Skeletal muscle tissue (tissue), 4 donors: ENCODE measurements around the gene TMOD1. TPM values are rescaled to one million over a fixed set of nuclear protein-coding genes. Genes with fewer than 3 reads are reported as not detected.
"Not testable (repeated sequence)": the region's sequence is repeated elsewhere in the genome, so short reads cannot be mapped to it uniquely, and the experiment has no call there.

Experiments
- H3K27ac ChIP-seq: one replicate; pipeline ENCODE4 v1.7.0; 2013; ENCODE audit warnings: mild to moderate bottlenecking, low read depth, low read length, inconsistent platforms
- H3K27me3 ChIP-seq, 3 donors: one replicate each; pipeline ENCODE4 v1.7.0; 2013; ENCODE audit warnings: low read length in 3 of 3; ENCODE audit not compliant: control insufficient read depth in 3 of 3, insufficient read depth in 3 of 3
- H3K36me3 ChIP-seq, 3 donors: one replicate each; pipeline ENCODE4 v1.7.0; 2013; ENCODE audit warnings: low read length in 3 of 3; ENCODE audit not compliant: control insufficient read depth in 3 of 3, insufficient read depth in 3 of 3
- H3K4me1 ChIP-seq, 3 donors: one replicate each; pipeline ENCODE4 v1.7.0; 2013; ENCODE audit warnings: low read length in 3 of 3, mild to moderate bottlenecking in 3 of 3; ENCODE audit not compliant: control insufficient read depth in 3 of 3, insufficient read depth in 3 of 3
- H3K4me3 ChIP-seq, 3 donors: one replicate each; pipeline ENCODE4 v1.7.0; 2013; ENCODE audit warnings: low read length in 3 of 3
- H3K9ac ChIP-seq, 3 donors: one replicate each; pipeline ENCODE4 v1.7.0; 2013; ENCODE audit warnings: low read length in 3 of 3, mild to moderate bottlenecking in 3 of 3, moderate library complexity in 2 of 3, low read depth in 1 of 3
- H3K9me3 ChIP-seq, 3 donors: one replicate each; pipeline ENCODE4 v1.7.0; 2013; ENCODE audit warnings: low read length in 3 of 3; ENCODE audit not compliant: control insufficient read depth in 3 of 3
- total RNA-seq: library from RNA; depleted of rRNA; stranded (reverse); fragments of >200 nt; gene quantifications from one replicate; pipeline ENCODE4 v1.2.3, GENCODE V29; 2014
- donor health status: Osteomylitis.

TMOD1 gene
- total RNA-seq, 1 donor from 2014 or later: 45.9 TPM

DNA sequence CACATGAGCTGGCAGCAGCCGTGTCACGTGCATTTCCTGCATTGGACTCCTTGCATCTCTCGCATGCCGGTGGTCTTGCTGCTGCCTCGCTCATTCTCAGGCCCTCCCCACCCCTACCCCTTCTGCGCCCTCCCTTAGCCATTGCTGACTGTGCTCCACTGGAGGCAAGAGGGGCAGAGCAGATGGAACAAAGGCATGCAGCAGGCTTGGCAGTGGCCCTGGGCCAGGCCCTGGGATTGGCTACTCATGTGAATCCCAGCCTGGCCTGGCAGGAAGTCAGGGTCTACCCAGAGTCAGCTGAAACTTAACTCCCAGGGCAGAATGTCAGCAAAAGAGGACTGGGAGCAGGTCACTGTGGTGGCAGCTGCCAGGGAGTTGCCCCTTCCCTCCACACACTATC, 69.4 kb downstream of the TMOD1 start:
- peak overlapping the region; percentile 40 to 63 (median 50) for H3K9ac ChIP-seq
- H3K9me3 ChIP-seq: no peaks in the 10 kb centered on the region
- no peaks in the 10 kb centered on the region for H3K27me3 ChIP-seq
- peaks cover 37 to 46% (median 37%) of the 10 kb centered on the region in 3 donors for H3K4me1 ChIP-seq
- peak overlapping the region in 2 of 3 donors; percentile 6 to 31 for H3K4me3 ChIP-seq
- peaks cover 34 to 38% (median 34%) of the 10 kb centered on the region in 3 donors for H3K36me3 ChIP-seq
- peak overlapping the region; percentile 78 for H3K27ac ChIP-seq

- Histone ChIP-seq H3K4me1 (peaks cover 37 to 46% (median 37%) of the 10 kb centered on the region in 3 donors), H3K36me3 (peaks cover 30 to 35% (median 31%) of the 10 kb centered on the region in 3 donors), H3K27me3 (no peaks in the 10 kb centered on the region), H3K9me3 (no peaks in the 10 kb centered on the region), H3K9ac (peak overlapping the region in 2 of 3 donors; percentile 50 to 63), H3K4me3 (no peak overlapping the region), H3K27ac (peak overlapping the region; percentile 78)
These were observed 70.2 kb downstream of the TMOD1 start for GRCh38 chr9:97571664-97572063.

DNA sequence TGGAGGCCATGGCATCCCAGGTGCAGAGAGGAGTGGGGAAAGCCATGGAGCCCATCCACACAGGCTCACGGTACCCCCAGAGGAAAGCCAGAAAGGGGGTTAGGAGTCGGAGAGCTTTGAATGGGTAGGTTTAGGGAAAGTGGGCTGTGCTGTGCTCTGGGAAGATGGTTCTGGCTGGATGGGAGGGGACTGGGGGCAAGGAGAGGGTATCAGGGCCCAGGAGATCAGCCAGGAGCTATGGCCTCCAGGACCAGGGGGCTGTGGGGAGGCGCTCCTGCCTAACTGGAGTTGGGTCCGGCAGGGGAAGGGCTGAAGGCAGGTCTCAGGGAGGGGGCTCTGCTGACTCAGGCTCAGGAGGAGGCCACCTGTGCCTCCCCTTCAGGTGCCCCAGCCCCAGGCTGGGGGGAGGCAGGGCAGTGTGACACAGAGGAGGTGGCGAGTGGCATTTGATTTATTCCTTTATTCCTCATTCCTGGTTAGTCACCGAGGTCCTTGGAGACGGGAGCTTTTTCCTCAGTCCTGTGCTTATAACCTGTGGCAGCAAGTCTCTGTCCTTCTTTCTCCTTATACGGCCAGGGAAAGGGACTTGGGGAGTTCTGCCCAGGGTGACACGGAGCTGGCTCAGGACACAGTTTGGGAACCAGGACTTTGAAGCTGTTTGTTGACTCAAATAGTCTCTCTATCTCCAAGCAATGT, 70.9 kb downstream of the TMOD1 start:
- Histone ChIP-seq H3K27ac (peak overlapping the region; percentile 8), H3K36me3 (peaks cover 26 to 35% (median 31%) of the 10 kb centered on the region in 3 donors)

GRCh38 chr9:97572892-97573365, 71.5 kb downstream of the TMOD1 start:
- Histone ChIP-seq H3K4me1 (peaks cover 27 to 36% (median 29%) of the 10 kb centered on the region in 3 donors), H3K36me3 (peaks cover 24 to 35% (median 28%) of the 10 kb centered on the region in 3 donors), H3K27ac (peak overlapping the region; percentile 8), H3K27me3 (no peaks in the 10 kb centered on the region), H3K4me3 (no peak overlapping the region), H3K9ac (no peak overlapping the region), H3K9me3 (no peaks in the 10 kb centered on the region)

More for the DNA sequence above, 70.9 kb downstream of the TMOD1 start:
- Histone ChIP-seq H3K4me1 (peaks cover 33 to 42% (median 35%) of the 10 kb centered on the region in 3 donors), H3K4me3 (no peak overlapping the region), H3K9me3 (no peaks in the 10 kb centered on the region), H3K27me3 (no peaks in the 10 kb centered on the region), H3K9ac (no peak overlapping the region)

DNA sequence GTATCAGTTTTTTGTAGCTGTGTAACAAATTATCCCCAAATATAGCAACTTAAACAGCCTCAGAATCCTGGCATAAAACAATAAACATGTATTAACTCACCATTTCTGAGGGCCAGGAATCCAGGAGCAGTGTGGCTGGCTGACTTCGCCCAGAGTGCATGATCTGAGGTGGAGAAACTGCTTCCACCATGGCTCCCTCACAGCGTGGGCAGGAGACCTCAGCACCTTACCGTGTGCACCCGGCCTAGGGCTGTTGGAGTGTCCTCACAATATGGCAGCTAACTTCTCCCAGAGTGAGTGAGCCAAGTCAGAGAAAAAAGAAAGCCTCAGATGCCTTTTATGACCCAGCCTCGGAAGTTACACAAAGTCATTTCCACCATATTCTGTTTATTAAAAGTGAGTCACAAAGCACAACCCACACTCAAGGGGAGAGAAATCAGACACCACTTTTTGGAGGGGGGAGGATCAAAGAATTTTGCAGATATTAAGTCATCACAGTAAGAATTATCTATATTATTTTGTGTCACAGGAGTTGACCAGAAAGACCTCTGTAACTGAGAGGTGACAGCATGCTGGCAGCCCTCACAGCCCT, 72.1 kb downstream of the TMOD1 start:
- Histone ChIP-seq H3K4me3 (no peak overlapping the region), H3K4me1 (peaks cover 28 to 33% (median 31%) of the 10 kb centered on the region in 3 donors), H3K9ac (no peak overlapping the region), H3K36me3 (peaks cover 22 to 34% (median 25%) of the 10 kb centered on the region in 3 donors), H3K27me3 (no peaks in the 10 kb centered on the region), H3K27ac (no peak overlapping the region), H3K9me3 (no peaks in the 10 kb centered on the region)

- peaks cover 16 to 29% (median 20%) of the 10 kb centered on the region in 3 donors for H3K36me3 ChIP-seq
- not testable (repeated sequence) for H3K9me3 ChIP-seq, H3K27ac ChIP-seq, H3K27me3 ChIP-seq, H3K9ac ChIP-seq, H3K4me3 ChIP-seq
- H3K4me1 ChIP-seq: peaks cover 33 to 37% (median 35%) of the 10 kb centered on the region in 3 donors
These were observed 72.7 kb downstream of the TMOD1 start for GRCh38 chr9:97574101-97574571.

- H3K36me3 ChIP-seq: peaks cover 13 to 19% (median 17%) of the 10 kb centered on the region in 3 donors
- not testable (repeated sequence) for H3K9me3 ChIP-seq, H3K4me3 ChIP-seq, H3K9ac ChIP-seq, H3K27ac ChIP-seq, H3K27me3 ChIP-seq
- H3K4me1 ChIP-seq: peaks cover 39 to 45% (median 41%) of the 10 kb centered on the region in 3 donors
These were observed 73.6 kb downstream of the TMOD1 start for GRCh38 chr9:97574921-97575672.

- no peak overlapping the region for H3K4me3 ChIP-seq
These were observed 74.3 kb downstream of the TMOD1 start for GRCh38 chr9:97575673-97576200.

GRCh38 chr9:97577051-97577450, 75.6 kb downstream of the TMOD1 start:
- Histone ChIP-seq H3K9me3 (no peaks in the 10 kb centered on the region), H3K4me3 (no peak overlapping the region), H3K36me3 (peaks cover 10 to 12% (median 11%) of the 10 kb centered on the region in 3 donors), H3K4me1 (peaks cover 19 to 27% (median 22%) of the 10 kb centered on the region in 3 donors), H3K27ac (no peak overlapping the region), H3K27me3 (no peaks in the 10 kb centered on the region), H3K9ac (no peak overlapping the region)

More at GRCh38 chr9:97575673-97576200, 74.3 kb downstream of the TMOD1 start:
- Histone ChIP-seq H3K27ac (no peak overlapping the region), H3K36me3 (peaks cover 10 to 13% (median 11%) of the 10 kb centered on the region in 3 donors), H3K4me1 (peaks cover 33 to 39% (median 35%) of the 10 kb centered on the region in 3 donors), H3K27me3 (no peaks in the 10 kb centered on the region), H3K9me3 (no peaks in the 10 kb centered on the region), H3K9ac (no peak overlapping the region)
